ENCODE measurements around the gene TSR1. TPM values are rescaled to one million over a fixed set of nuclear protein-coding genes. Genes with fewer than 3 reads are reported as not detected.

Gene TSR1
- total RNA-seq, 1 experiment from 2014 or later: 74.3 TPM

DNA sequence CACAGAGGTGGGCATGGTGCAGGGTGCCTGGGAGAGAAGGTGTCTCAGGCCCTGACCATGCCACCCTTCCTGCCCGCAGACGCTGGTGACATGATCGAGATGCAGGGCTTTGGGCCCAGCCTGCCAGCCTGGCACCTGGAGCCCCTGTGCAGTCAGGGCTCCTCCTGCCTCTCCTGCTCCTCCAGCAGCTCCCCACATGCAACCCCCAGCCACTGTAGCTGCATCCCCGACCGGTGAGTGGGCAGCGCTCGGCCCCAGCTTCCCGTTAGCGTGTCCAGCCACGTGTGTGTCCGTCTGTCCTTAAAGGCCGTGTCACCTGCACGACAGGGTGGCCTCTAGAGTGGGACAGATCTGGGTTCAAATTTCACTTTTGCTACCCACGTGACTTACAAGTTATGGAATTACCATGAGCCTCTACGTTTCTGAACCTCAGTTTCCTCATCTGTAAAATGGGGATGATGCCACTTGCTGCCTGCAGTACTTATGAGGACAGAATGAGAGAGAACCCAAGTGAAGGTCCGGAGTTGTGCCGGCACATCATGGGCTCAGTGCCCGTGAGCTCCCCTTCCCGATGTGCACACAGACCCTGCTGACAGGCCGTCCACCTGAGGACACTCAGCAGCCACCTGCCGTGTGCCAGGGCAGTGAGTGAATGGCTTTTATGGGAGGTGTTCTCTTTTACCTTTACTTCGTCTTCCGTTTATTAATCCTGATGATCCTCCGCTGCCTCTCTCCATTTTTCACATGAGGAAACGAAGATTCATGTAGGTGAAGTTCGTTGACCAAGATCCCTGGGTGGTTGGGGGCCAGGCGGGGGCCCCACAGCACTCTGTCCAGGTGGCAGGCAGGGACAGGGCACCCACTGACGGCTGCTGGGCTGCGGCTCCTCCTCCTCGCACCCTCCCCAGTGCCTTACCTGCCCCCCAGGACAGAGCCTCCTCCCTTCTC lies 35.2 kb upstream of the TSR1 start:
- TF ChIP-seq TCF7 (CRISPR knock-in tag; IDR thresholded peaks at IDR 0.05; ENCODE audit: low read depth) (no peak), RELA (CRISPR knock-in tag; IDR thresholded peaks at IDR 0.05; ENCODE audit: borderline replicate concordance) (0 out of 2 replicates have a peak, but pooled peaks have one; percentile 31)
- CTCF ChIA-PET: interaction anchor here (0.6 to 5.2 kb wide), 4 partner anchors 10 to 45 kb away, joined by 3 to 67 read pairs (median 28); no protein-coding TSS in a partner anchor
- no peaks in the 10 kb centered on the region for H3K9me3 Mint-ChIP-seq
- no peak overlapping the region for H3K27ac Mint-ChIP-seq
- ATAC-seq: no peak
- H3K36me3 Mint-ChIP-seq: no peaks in the 10 kb centered on the region
- peaks cover 12% of the 10 kb centered on the region for H3K4me1 Mint-ChIP-seq
- H3K27me3 Mint-ChIP-seq (ENCODE audit: low read depth): no peaks in the 10 kb centered on the region
- POLR2A ChIA-PET: no interaction called here
- no peak overlapping the region for H3K4me3 Mint-ChIP-seq
- no peak for DNase-seq (ENCODE audit: low spot score)

DNA sequence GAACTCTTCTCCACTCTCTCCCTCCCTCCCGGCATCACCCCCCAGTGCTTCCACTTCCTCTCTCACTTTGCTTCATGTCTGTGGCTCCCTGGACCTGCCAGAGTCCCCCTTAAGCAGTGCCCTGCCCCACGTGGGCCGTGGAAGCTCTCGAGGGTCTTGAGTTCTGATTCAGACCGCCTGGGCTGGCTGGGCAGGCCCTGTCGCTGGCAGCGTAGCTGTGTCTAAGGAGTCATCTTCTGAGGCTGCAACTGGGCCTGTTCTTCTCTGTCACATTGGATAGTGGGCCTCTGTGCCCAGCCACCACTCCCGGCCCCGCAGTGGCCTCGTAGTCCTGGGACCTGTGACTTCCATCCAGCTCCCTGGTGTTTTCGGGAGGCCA lies 33.9 kb upstream of the TSR1 start:
- Mint-ChIP-seq H3K4me3 (peak overlapping the region; percentile 29; the same call in 1 of the 2 replicates), H3K9me3 (no peaks in the 10 kb centered on the region), H3K27me3 (ENCODE audit: low read depth) (no peaks in the 10 kb centered on the region), H3K27ac (peak overlapping the region; percentile 80), H3K36me3 (no peaks in the 10 kb centered on the region), H3K4me1 (peaks cover 12% of the 10 kb centered on the region)
- DNase-seq (ENCODE audit: low spot score) (no peak), ATAC-seq (no peak)
- CTCF ChIA-PET: interaction anchor here (0.7 to 5.2 kb wide), 16 partner anchors 9 to 336 kb away, joined by 3 to 67 read pairs (median 4); partner anchors contain the start of genes HIC1, SGSM2 and TSR1
- POLR2A ChIA-PET: interaction anchor here (0.5 to 1.1 kb wide), 4 partner anchors 22 to 1842 kb away, joined by 3 to 5 read pairs (median 3); partner anchors contain the start of gene TSR1
- TF ChIP-seq, protein P1, sequence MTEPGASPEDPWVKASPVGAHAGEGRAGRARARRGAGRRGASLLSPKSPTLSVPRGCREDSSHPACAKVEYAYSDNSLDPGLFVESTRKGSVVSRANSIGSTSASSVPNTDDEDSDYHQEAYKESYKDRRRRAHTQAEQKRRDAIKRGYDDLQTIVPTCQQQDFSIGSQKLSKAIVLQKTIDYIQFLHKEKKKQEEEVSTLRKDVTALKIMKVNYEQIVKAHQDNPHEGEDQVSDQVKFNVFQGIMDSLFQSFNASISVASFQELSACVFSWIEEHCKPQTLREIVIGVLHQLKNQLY (CRISPR knock-in tag; IDR thresholded peaks at IDR 0.05): no peak
- TF ChIP-seq, protein P2, sequence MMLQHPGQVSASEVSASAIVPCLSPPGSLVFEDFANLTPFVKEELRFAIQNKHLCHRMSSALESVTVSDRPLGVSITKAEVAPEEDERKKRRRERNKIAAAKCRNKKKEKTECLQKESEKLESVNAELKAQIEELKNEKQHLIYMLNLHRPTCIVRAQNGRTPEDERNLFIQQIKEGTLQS (CRISPR knock-in tag; conservative IDR thresholded peaks at IDR 0.05): no peak
- TF ChIP-seq, protein P3, sequence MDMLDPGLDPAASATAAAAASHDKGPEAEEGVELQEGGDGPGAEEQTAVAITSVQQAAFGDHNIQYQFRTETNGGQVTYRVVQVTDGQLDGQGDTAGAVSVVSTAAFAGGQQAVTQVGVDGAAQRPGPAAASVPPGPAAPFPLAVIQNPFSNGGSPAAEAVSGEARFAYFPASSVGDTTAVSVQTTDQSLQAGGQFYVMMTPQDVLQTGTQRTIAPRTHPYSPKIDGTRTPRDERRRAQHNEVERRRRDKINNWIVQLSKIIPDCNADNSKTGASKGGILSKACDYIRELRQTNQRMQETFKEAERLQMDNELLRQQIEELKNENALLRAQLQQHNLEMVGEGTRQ (CRISPR knock-in tag; IDR thresholded peaks at IDR 0.05): no peak
- TF ChIP-seq MYBL2 (CRISPR knock-in tag; IDR thresholded peaks at IDR 0.05): no peak
- TF ChIP-seq, protein P4, sequence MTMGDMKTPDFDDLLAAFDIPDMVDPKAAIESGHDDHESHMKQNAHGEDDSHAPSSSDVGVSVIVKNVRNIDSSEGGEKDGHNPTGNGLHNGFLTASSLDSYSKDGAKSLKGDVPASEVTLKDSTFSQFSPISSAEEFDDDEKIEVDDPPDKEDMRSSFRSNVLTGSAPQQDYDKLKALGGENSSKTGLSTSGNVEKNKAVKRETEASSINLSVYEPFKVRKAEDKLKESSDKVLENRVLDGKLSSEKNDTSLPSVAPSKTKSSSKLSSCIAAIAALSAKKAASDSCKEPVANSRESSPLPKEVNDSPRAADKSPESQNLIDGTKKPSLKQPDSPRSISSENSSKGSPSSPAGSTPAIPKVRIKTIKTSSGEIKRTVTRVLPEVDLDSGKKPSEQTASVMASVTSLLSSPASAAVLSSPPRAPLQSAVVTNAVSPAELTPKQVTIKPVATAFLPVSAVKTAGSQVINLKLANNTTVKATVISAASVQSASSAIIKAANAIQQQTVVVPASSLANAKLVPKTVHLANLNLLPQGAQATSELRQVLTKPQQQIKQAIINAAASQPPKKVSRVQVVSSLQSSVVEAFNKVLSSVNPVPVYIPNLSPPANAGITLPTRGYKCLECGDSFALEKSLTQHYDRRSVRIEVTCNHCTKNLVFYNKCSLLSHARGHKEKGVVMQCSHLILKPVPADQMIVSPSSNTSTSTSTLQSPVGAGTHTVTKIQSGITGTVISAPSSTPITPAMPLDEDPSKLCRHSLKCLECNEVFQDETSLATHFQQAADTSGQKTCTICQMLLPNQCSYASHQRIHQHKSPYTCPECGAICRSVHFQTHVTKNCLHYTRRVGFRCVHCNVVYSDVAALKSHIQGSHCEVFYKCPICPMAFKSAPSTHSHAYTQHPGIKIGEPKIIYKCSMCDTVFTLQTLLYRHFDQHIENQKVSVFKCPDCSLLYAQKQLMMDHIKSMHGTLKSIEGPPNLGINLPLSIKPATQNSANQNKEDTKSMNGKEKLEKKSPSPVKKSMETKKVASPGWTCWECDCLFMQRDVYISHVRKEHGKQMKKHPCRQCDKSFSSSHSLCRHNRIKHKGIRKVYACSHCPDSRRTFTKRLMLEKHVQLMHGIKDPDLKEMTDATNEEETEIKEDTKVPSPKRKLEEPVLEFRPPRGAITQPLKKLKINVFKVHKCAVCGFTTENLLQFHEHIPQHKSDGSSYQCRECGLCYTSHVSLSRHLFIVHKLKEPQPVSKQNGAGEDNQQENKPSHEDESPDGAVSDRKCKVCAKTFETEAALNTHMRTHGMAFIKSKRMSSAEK (CRISPR knock-in tag; IDR thresholded peaks at IDR 0.05; ENCODE audit: borderline replicate concordance): no peak
- TF ChIP-seq, protein P5, sequence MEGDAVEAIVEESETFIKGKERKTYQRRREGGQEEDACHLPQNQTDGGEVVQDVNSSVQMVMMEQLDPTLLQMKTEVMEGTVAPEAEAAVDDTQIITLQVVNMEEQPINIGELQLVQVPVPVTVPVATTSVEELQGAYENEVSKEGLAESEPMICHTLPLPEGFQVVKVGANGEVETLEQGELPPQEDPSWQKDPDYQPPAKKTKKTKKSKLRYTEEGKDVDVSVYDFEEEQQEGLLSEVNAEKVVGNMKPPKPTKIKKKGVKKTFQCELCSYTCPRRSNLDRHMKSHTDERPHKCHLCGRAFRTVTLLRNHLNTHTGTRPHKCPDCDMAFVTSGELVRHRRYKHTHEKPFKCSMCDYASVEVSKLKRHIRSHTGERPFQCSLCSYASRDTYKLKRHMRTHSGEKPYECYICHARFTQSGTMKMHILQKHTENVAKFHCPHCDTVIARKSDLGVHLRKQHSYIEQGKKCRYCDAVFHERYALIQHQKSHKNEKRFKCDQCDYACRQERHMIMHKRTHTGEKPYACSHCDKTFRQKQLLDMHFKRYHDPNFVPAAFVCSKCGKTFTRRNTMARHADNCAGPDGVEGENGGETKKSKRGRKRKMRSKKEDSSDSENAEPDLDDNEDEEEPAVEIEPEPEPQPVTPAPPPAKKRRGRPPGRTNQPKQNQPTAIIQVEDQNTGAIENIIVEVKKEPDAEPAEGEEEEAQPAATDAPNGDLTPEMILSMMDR (IDR thresholded peaks at IDR 0.05): no peak
- no peak for TF ChIP-seq SMAD4 (CRISPR knock-in tag; IDR thresholded peaks at IDR 0.05)
- no peak for TF ChIP-seq ZNF423 (CRISPR knock-in tag; IDR thresholded peaks at IDR 0.05)
- TF ChIP-seq, protein P6, sequence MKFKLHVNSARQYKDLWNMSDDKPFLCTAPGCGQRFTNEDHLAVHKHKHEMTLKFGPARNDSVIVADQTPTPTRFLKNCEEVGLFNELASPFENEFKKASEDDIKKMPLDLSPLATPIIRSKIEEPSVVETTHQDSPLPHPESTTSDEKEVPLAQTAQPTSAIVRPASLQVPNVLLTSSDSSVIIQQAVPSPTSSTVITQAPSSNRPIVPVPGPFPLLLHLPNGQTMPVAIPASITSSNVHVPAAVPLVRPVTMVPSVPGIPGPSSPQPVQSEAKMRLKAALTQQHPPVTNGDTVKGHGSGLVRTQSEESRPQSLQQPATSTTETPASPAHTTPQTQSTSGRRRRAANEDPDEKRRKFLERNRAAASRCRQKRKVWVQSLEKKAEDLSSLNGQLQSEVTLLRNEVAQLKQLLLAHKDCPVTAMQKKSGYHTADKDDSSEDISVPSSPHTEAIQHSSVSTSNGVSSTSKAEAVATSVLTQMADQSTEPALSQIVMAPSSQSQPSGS (CRISPR knock-in tag; IDR thresholded peaks at IDR 0.05; ENCODE audit: borderline replicate concordance, low read depth): no peak
- no peak for TF ChIP-seq JUN (CRISPR knock-in tag; IDR thresholded peaks at IDR 0.05)
- no peak for TF ChIP-seq CREB1 (CRISPR knock-in tag; IDR thresholded peaks at IDR 0.05)
- TF ChIP-seq, protein P7, sequence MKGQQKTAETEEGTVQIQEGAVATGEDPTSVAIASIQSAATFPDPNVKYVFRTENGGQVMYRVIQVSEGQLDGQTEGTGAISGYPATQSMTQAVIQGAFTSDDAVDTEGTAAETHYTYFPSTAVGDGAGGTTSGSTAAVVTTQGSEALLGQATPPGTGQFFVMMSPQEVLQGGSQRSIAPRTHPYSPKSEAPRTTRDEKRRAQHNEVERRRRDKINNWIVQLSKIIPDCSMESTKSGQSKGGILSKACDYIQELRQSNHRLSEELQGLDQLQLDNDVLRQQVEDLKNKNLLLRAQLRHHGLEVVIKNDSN (CRISPR knock-in tag; IDR thresholded peaks at IDR 0.05): no peak
- TF ChIP-seq, protein P8, sequence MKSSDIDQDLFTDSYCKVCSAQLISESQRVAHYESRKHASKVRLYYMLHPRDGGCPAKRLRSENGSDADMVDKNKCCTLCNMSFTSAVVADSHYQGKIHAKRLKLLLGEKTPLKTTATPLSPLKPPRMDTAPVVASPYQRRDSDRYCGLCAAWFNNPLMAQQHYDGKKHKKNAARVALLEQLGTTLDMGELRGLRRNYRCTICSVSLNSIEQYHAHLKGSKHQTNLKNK (CRISPR knock-in tag; IDR thresholded peaks at IDR 0.05): no peak
- TF ChIP-seq FOXP1 (CRISPR knock-in tag; IDR thresholded peaks at IDR 0.05; ENCODE audit: borderline replicate concordance): no peak
